ENCODE data around the gene SESN3.

SESN3 gene

GRCh38 chr11:95153857-95154246 lies 77.2 kb downstream of the SESN3 start:
- H3K4me3 ChIP-seq (ENCODE audit: low read length), result no peak overlapping the region
- H2AFZ ChIP-seq (ENCODE audit: low read length), result peak overlapping the region; percentile 52; the same call in 1 of the 2 replicates
- no peaks in the 10 kb centered on the region for H3K9me2 ChIP-seq (replicated peaks; ENCODE audit: insufficient read depth, low read length)
- H3F3A ChIP-seq (ENCODE audit: insufficient read depth, low read length), result peaks cover 13% of the 10 kb centered on the region; the same call in 1 of the 2 replicates
- H3K4me1 ChIP-seq (ENCODE audit: low read length), result peaks cover 10% of the 10 kb centered on the region
- H3K27ac ChIP-seq (ENCODE audit: low read length), result no peak overlapping the region
- H3K27me3 ChIP-seq (replicated peaks; ENCODE audit: insufficient read depth, low read length), result no peaks in the 10 kb centered on the region
- no peaks in the 10 kb centered on the region for H4K20me1 ChIP-seq (ENCODE audit: insufficient read depth, low read length)
- H3K79me2 ChIP-seq (ENCODE audit: low read length), result no peaks in the 10 kb centered on the region
- no peak for DNase-seq
- H3K4me2 ChIP-seq (ENCODE audit: low read depth, low read length), result peak overlapping the region; percentile 58; the same call in 1 of the 2 replicates
- no peaks in the 10 kb centered on the region for H3K36me3 ChIP-seq (replicated peaks; ENCODE audit: insufficient read depth, low read length)
- H3K9me3 ChIP-seq (replicated peaks; ENCODE audit: insufficient read depth, low read length), result no peaks in the 10 kb centered on the region
- H3K9ac ChIP-seq (ENCODE audit: low read length), result no peak overlapping the region
- no peak for TF ChIP-seq EZH2 (optimal IDR thresholded peaks at IDR 0.05; ENCODE audit: low read depth, low read length)
- no peak for TF ChIP-seq EZH2phosphoT487 (IDR thresholded peaks at IDR 0.05; ENCODE audit: low read length)
- TF ChIP-seq CTCF (IDR thresholded peaks at IDR 0.05; ENCODE audit: low read length), result no peak

- H3K27ac ChIP-seq (ENCODE audit: low read length), result no peak overlapping the region
- peak overlapping the region; percentile 52 for H2AFZ ChIP-seq (ENCODE audit: low read length)
- peaks cover 16% of the 10 kb centered on the region; the same call in 1 of the 2 replicates for H3F3A ChIP-seq (ENCODE audit: insufficient read depth, low read length)
- no peaks in the 10 kb centered on the region for H3K9me2 ChIP-seq (replicated peaks; ENCODE audit: insufficient read depth, low read length)
- H3K4me1 ChIP-seq (ENCODE audit: low read length), result peaks cover 15% of the 10 kb centered on the region
- no peaks in the 10 kb centered on the region for H3K36me3 ChIP-seq (replicated peaks; ENCODE audit: insufficient read depth, low read length)
- no peak for TF ChIP-seq EZH2 (optimal IDR thresholded peaks at IDR 0.05; ENCODE audit: low read depth, low read length)
- H3K79me2 ChIP-seq (ENCODE audit: low read length), result no peaks in the 10 kb centered on the region
- H3K9ac ChIP-seq (ENCODE audit: low read length), result peak overlapping the region; percentile 24; the same call in 1 of the 2 replicates
- peak overlapping the region; percentile 54 for H3K4me3 ChIP-seq (ENCODE audit: low read length)
- no peaks in the 10 kb centered on the region for H3K9me3 ChIP-seq (replicated peaks; ENCODE audit: insufficient read depth, low read length)
- peak overlapping the region; percentile 58 for H3K4me2 ChIP-seq (ENCODE audit: low read depth, low read length)
- no peaks in the 10 kb centered on the region for H3K27me3 ChIP-seq (replicated peaks; ENCODE audit: insufficient read depth, low read length)
- DNase-seq, result peak; percentile 27
- H4K20me1 ChIP-seq (ENCODE audit: insufficient read depth, low read length), result no peaks in the 10 kb centered on the region
These were observed 77.8 kb downstream of the SESN3 start for GRCh38 chr11:95152876-95153856.

- Histone ChIP-seq H3F3A (ENCODE audit: insufficient read depth, low read length) (peaks cover 28% of the 10 kb centered on the region), H3K4me2 (ENCODE audit: low read depth, low read length) (peak overlapping the region; percentile 93), H3K27me3 (replicated peaks; ENCODE audit: insufficient read depth, low read length) (no peaks in the 10 kb centered on the region), H3K9me3 (replicated peaks; ENCODE audit: insufficient read depth, low read length) (no peaks in the 10 kb centered on the region), H3K4me3 (ENCODE audit: low read length) (peak overlapping the region; percentile 81), H4K20me1 (ENCODE audit: insufficient read depth, low read length) (no peaks in the 10 kb centered on the region), H3K4me1 (ENCODE audit: low read length) (peaks cover 35% of the 10 kb centered on the region), H3K79me2 (ENCODE audit: low read length) (no peaks in the 10 kb centered on the region), H3K27ac (ENCODE audit: low read length) (peak overlapping the region; percentile 90), H3K36me3 (replicated peaks; ENCODE audit: insufficient read depth, low read length) (no peaks in the 10 kb centered on the region), H2AFZ (ENCODE audit: low read length) (peak overlapping the region; percentile 98), H3K9me2 (replicated peaks; ENCODE audit: insufficient read depth, low read length) (no peaks in the 10 kb centered on the region), H3K9ac (ENCODE audit: low read length) (peak overlapping the region; percentile 84)
- DNase-seq, result peak; percentile 96
- peak; percentile 75 for TF ChIP-seq CTCF (IDR thresholded peaks at IDR 0.05; ENCODE audit: low read length)
- TF ChIP-seq EZH2phosphoT487 (IDR thresholded peaks at IDR 0.05; ENCODE audit: low read length), result no peak
- no peak for TF ChIP-seq EZH2 (optimal IDR thresholded peaks at IDR 0.05; ENCODE audit: low read depth, low read length)
These were observed 79.9 kb downstream of the SESN3 start for GRCh38 chr11:95150956-95151684.

All from MM.1S (cell line).